Parathyroid adenoma (tissue), 2 donors: Measurements from ENCODE around the gene RALA.
"Not testable (repeated sequence)": the region's sequence is repeated elsewhere in the genome, so short reads cannot be mapped to it uniquely, and the experiment has no call there.

Experiments
- H2AFZ ChIP-seq: fragments of 300-600 bp; sonication (generic); one replicate; pipeline ENCODE4 v1.7.0; 2017; ENCODE audit warnings: antibody characterized with exemption, mild to moderate bottlenecking
- H3K27ac ChIP-seq: fragments of 300-600 bp; sonication (generic); one replicate; pipeline ENCODE4 v1.7.0; 2017
- H3K27me3 ChIP-seq: fragments of 300-600 bp; sonication (generic); one replicate; pipeline ENCODE4 v1.7.0; 2017; ENCODE audit warnings: low read length; ENCODE audit not compliant: control insufficient read depth, insufficient read depth
- H3K36me3 ChIP-seq: fragments of 300-600 bp; sonication (generic); one replicate; pipeline ENCODE4 v1.7.0; 2017; ENCODE audit warnings: low read length; ENCODE audit not compliant: control insufficient read depth, insufficient read depth
- H3K4me1 ChIP-seq: fragments of 300-600 bp; sonication (generic); one replicate; pipeline ENCODE4 v1.7.0; 2017; ENCODE audit warnings: control low read depth
- H3K4me2 ChIP-seq: fragments of 300-600 bp; sonication (generic); one replicate; pipeline ENCODE4 v1.7.0; 2017; ENCODE audit warnings: low read length
- H3K4me3 ChIP-seq: fragments of 300-600 bp; sonication (generic); one replicate; pipeline ENCODE4 v1.7.0; 2017; ENCODE audit warnings: low read depth, low read length
- H3K79me2 ChIP-seq: fragments of 300-600 bp; sonication (generic); one replicate; pipeline ENCODE4 v1.7.0; 2017; ENCODE audit warnings: control low read depth
- H3K9ac ChIP-seq: fragments of 300-600 bp; sonication (generic); one replicate; pipeline ENCODE4 v1.7.0; 2017; ENCODE audit warnings: mild to moderate bottlenecking
- H3K9me3 ChIP-seq: fragments of 300-600 bp; sonication (generic); one replicate; pipeline ENCODE4 v1.7.0; 2017; ENCODE audit warnings: low read length; ENCODE audit not compliant: control insufficient read depth
- TF ChIP-seq, protein P1 (sequence below): fragments of 300-600 bp; sonication (generic); IDR thresholded peaks from one replicate; pipeline ENCODE4 v1.7.0; 2017; ENCODE audit warnings: antibody characterized with exemption, mild to moderate bottlenecking
- donor health status: primary hyperparathyroidism.

Gene RALA

GRCh38 chr7:39750253-39751077 lies 127.1 kb downstream of the RALA start:
- Histone ChIP-seq H3K27ac (no peak overlapping the region), H3K4me1 (no peaks in the 10 kb centered on the region), H3K79me2 (peaks cover 12% of the 10 kb centered on the region), H3K4me3 (no peak overlapping the region), H2AFZ (no peak overlapping the region), H3K36me3 (no peaks in the 10 kb centered on the region), H3K4me2 (no peak overlapping the region), H3K9me3 (no peaks in the 10 kb centered on the region), H3K27me3 (no peaks in the 10 kb centered on the region), H3K9ac (no peak overlapping the region)
- TF ChIP-seq, protein P1, sequence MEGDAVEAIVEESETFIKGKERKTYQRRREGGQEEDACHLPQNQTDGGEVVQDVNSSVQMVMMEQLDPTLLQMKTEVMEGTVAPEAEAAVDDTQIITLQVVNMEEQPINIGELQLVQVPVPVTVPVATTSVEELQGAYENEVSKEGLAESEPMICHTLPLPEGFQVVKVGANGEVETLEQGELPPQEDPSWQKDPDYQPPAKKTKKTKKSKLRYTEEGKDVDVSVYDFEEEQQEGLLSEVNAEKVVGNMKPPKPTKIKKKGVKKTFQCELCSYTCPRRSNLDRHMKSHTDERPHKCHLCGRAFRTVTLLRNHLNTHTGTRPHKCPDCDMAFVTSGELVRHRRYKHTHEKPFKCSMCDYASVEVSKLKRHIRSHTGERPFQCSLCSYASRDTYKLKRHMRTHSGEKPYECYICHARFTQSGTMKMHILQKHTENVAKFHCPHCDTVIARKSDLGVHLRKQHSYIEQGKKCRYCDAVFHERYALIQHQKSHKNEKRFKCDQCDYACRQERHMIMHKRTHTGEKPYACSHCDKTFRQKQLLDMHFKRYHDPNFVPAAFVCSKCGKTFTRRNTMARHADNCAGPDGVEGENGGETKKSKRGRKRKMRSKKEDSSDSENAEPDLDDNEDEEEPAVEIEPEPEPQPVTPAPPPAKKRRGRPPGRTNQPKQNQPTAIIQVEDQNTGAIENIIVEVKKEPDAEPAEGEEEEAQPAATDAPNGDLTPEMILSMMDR = no peak

DNA sequence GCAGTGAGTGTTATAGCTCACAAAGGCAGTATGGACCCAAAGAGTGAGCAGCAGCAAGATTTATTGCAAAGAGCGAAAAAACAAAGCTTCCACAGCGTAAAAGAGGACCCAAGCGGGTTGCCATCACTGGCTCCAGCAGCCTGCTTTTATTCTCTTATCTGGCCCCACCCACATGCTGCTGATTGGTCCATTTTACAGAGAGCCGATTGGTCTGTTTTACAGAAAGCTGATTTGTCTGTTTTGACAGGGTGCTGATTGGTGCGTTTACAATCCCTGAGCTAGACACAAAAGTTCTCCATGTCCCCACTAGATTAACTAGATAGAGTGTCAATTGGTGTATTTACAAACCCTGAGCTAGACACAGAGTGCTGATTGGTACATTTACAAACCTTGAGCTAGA lies 129.9 kb downstream of the RALA start:
- not testable (repeated sequence) for H3K9me3 ChIP-seq, H2AFZ ChIP-seq, H3K4me3 ChIP-seq, H3K27ac ChIP-seq, H3K4me1 ChIP-seq, H3K27me3 ChIP-seq, H3K36me3 ChIP-seq, H3K4me2 ChIP-seq, H3K79me2 ChIP-seq, H3K9ac ChIP-seq

DNA sequence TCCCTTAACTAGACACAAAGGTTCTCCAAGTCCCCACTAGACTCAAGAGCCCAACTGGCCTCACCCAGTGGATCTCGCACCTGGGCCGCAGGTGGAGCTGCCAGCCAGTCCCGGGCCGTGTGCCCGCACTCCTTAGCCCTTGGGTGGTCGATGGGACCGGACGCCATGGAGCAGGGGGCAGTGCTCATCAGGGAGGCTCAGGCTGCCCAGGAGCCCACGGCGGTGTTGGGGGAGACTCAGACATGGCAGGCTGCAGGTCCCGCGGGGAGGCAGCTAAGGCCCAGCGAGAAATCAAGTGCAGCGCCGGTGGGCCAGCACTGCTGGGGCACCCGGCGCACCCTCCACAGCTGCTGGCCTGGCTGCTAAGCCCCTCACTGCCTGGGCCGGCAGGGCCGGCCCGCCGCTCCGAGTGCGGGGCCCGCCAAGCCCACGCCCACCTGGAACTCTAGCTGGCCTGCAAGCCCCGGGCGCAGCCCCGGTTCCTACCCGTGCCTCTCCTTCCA lies 130.5 kb downstream of the RALA start:
- Histone ChIP-seq H3K79me2 (peaks cover 7% of the 10 kb centered on the region), H3K27me3 (no peaks in the 10 kb centered on the region), H3K9me3 (no peaks in the 10 kb centered on the region), H3K9ac (no peak overlapping the region), H3K27ac (no peak overlapping the region), H3K4me3 (no peak overlapping the region), H3K36me3 (no peaks in the 10 kb centered on the region), H3K4me2 (no peak overlapping the region), H3K4me1 (no peaks in the 10 kb centered on the region), H2AFZ (no peak overlapping the region)
- TF ChIP-seq, protein P1 = no peak

DNA sequence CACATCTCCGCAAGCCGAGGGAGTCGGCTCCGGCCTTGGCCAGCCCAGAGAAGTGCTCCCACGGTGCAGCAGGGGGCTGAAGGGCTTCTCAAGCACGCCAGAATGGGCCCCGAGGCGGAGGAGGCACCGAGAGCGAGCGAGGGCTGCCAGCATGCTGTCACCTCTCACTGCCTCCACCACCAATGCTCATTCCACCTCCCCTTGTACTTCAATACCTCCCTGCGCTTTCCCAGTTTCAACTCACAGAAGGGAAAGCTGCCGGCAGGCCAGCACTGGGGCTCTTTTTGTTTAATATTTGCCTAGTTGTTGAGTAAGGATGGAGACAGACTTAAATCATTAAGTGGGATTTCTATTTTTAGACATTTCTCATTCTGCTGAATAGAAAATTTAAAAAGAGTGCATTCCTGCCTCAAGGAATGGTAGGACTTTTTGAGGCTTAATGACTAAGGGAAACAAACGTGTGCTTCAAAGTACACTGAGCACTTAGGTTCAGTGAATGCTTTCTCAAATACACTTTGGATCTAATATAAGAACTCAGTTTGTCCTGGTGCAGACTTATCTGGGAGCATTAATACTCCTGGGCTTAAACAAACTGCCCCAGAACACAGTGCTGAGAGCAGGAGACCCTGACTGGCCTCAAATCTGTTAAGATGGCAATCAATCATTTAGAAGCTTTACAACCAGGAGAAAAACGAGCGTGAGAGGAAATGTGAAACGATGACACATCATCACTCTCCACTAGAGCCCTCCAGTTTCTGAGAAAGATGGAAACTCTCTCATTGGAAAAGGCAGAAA lies 131.2 kb downstream of the RALA start:
- H3K36me3 ChIP-seq = no peaks in the 10 kb centered on the region
- H3K79me2 ChIP-seq = peaks cover 9% of the 10 kb centered on the region
- no peak overlapping the region for H3K27ac ChIP-seq
- H3K4me1 ChIP-seq = no peaks in the 10 kb centered on the region
- H3K4me3 ChIP-seq = no peak overlapping the region
- no peak overlapping the region for H3K4me2 ChIP-seq
- H3K27me3 ChIP-seq = no peaks in the 10 kb centered on the region
- TF ChIP-seq, protein P1 = no peak
- no peaks in the 10 kb centered on the region for H3K9me3 ChIP-seq
- no peak overlapping the region for H2AFZ ChIP-seq
- no peak overlapping the region for H3K9ac ChIP-seq

GRCh38 chr7:39757604-39758003 lies 134.2 kb downstream of the RALA start:
- no peak overlapping the region for H3K4me3 ChIP-seq
- H3K79me2 ChIP-seq = peaks cover 4% of the 10 kb centered on the region
- H3K4me1 ChIP-seq = no peaks in the 10 kb centered on the region
- no peak overlapping the region for H3K9ac ChIP-seq
- H3K36me3 ChIP-seq = no peaks in the 10 kb centered on the region
- H3K4me2 ChIP-seq = no peak overlapping the region
- no peak overlapping the region for H3K27ac ChIP-seq
- H3K9me3 ChIP-seq = no peaks in the 10 kb centered on the region
- TF ChIP-seq, protein P1 = no peak
- H3K27me3 ChIP-seq = no peaks in the 10 kb centered on the region
- H2AFZ ChIP-seq = no peak overlapping the region
